Measurements from ENCODE around the gene ZP3. TPM values are rescaled to one million over a fixed set of nuclear protein-coding genes. Genes with fewer than 3 reads are reported as not detected.
"Not testable (repeated sequence)": the region's sequence is repeated elsewhere in the genome, so short reads cannot be mapped to it uniquely, and the experiment has no call there.

The ZP3 gene
- polyA plus RNA-seq, 1 of the 3 experiments (the other 2 are of a cell fraction), result 5.4 TPM

DNA sequence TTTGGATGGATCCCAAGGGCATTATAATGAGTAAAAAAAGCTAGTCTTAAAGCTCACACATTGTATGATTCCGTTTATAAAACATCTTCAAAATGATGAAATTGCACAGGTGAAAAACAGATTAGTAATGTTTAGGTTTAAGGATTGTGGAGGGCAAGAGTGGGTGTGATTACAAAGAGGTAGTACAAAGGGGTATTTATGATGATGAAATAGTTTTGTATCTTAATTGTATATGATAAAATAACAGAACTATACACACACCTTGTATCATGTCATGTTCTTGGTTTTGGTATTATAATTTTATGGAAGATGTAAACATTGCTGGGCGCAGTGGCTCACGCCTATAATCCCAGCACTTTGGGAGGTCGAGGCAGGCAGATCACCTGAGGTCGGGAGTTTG is 12.5 kb upstream of the ZP3 start:
- H3K9me2 ChIP-seq, result no peaks in the 10 kb centered on the region
- H3K27me3 ChIP-seq (ENCODE audit: insufficient read depth), result no peaks in the 10 kb centered on the region
- H3K79me2 ChIP-seq (ENCODE audit: insufficient read depth), result no peaks in the 10 kb centered on the region
- H3K9ac ChIP-seq, result no peak overlapping the region
- 0 out of 4 replicates have a peak, but pooled peaks cover 0 to 6% of the 10 kb centered on the region in 2 experiments for H3K4me1 ChIP-seq (ENCODE audit: control insufficient read depth in 1 of 2, insufficient read depth in 2 of 2, low read depth in 1 of 2, low read length in 1 of 2)
- no peak for TF ChIP-seq JUND (IDR thresholded peaks at IDR 0.05)
- TF ChIP-seq RXRA (IDR thresholded peaks at IDR 0.05; ENCODE audit: borderline replicate concordance, low read depth), result no peak
- TF ChIP-seq TEAD4 (IDR thresholded peaks at IDR 0.05; ENCODE audit: borderline replicate concordance, insufficient read depth), result no peak
- no peak for TF ChIP-seq NRF1 (IDR thresholded peaks at IDR 0.05; ENCODE audit: low read depth, low read length)
- no peak for TF ChIP-seq PBX3 (IDR thresholded peaks at IDR 0.05)
- TF ChIP-seq MEF2A (IDR thresholded peaks at IDR 0.05; ENCODE audit: borderline replicate concordance, low read depth), result no peak
- TF ChIP-seq YY1 (IDR thresholded peaks at IDR 0.05; ENCODE audit: low read depth), result no peak
- TF ChIP-seq, protein P1, sequence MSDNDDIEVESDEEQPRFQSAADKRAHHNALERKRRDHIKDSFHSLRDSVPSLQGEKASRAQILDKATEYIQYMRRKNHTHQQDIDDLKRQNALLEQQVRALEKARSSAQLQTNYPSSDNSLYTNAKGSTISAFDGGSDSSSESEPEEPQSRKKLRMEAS (IDR thresholded peaks at IDR 0.05; ENCODE audit: low read depth), result no peak
- no peak for TF ChIP-seq MXI1 (IDR thresholded peaks at IDR 0.05; ENCODE audit: low read depth, low read length)
- TF ChIP-seq NFIC (IDR thresholded peaks at IDR 0.05; ENCODE audit: borderline replicate concordance), result no peak
- TF ChIP-seq, protein P2, sequence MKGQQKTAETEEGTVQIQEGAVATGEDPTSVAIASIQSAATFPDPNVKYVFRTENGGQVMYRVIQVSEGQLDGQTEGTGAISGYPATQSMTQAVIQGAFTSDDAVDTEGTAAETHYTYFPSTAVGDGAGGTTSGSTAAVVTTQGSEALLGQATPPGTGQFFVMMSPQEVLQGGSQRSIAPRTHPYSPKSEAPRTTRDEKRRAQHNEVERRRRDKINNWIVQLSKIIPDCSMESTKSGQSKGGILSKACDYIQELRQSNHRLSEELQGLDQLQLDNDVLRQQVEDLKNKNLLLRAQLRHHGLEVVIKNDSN (IDR thresholded peaks at IDR 0.05; ENCODE audit: borderline replicate concordance, low read depth), result no peak
- TF ChIP-seq TCF12 (IDR thresholded peaks at IDR 0.05), result no peak
- no peak for TF ChIP-seq FOSL2 (IDR thresholded peaks at IDR 0.05; ENCODE audit: borderline replicate concordance, low read depth)
- no peak for TF ChIP-seq GABPA (IDR thresholded peaks at IDR 0.05; ENCODE audit: low read depth)
- TF ChIP-seq, protein P3, sequence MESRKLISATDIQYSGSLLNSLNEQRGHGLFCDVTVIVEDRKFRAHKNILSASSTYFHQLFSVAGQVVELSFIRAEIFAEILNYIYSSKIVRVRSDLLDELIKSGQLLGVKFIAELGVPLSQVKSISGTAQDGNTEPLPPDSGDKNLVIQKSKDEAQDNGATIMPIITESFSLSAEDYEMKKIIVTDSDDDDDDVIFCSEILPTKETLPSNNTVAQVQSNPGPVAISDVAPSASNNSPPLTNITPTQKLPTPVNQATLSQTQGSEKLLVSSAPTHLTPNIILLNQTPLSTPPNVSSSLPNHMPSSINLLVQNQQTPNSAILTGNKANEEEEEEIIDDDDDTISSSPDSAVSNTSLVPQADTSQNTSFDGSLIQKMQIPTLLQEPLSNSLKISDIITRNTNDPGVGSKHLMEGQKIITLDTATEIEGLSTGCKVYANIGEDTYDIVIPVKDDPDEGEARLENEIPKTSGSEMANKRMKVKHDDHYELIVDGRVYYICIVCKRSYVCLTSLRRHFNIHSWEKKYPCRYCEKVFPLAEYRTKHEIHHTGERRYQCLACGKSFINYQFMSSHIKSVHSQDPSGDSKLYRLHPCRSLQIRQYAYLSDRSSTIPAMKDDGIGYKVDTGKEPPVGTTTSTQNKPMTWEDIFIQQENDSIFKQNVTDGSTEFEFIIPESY (IDR thresholded peaks at IDR 0.05; ENCODE audit: borderline replicate concordance, low read depth), result no peak
- TF ChIP-seq REST (IDR thresholded peaks at IDR 0.05; ENCODE audit: low read depth, low read length), result no peak
- TF ChIP-seq EP300 (IDR thresholded peaks at IDR 0.05; ENCODE audit: borderline replicate concordance in 1 of 2, low read depth in 1 of 2, low read length in 1 of 2), result no peak
- TF ChIP-seq, protein P4, sequence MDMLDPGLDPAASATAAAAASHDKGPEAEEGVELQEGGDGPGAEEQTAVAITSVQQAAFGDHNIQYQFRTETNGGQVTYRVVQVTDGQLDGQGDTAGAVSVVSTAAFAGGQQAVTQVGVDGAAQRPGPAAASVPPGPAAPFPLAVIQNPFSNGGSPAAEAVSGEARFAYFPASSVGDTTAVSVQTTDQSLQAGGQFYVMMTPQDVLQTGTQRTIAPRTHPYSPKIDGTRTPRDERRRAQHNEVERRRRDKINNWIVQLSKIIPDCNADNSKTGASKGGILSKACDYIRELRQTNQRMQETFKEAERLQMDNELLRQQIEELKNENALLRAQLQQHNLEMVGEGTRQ (IDR thresholded peaks at IDR 0.05; ENCODE audit: borderline replicate concordance, low read depth, low read length), result no peak
- no peak for TF ChIP-seq POLR2AphosphoS5 (IDR thresholded peaks at IDR 0.05; ENCODE audit: low read depth, low read length)
- no peak overlapping the region for H3K27ac ChIP-seq (ENCODE audit: low read depth in 2 of 2, low read length in 1 of 2)
- no peaks in the 10 kb centered on the region for H4K20me1 ChIP-seq (ENCODE audit: insufficient read depth)
- CTCF ChIA-PET, result interaction anchor here (1.0 kb wide), 1 partner anchor 81 kb away, joined by 3 read pairs; no protein-coding TSS in a partner anchor
- no peaks in the 10 kb centered on the region for H3K9me3 ChIP-seq
- POLR2A ChIA-PET, result no interaction called here
- no peaks in the 10 kb centered on the region for H3K36me3 ChIP-seq (replicated peaks in 1 of 2; ENCODE audit: control insufficient read depth in 1 of 2, insufficient read depth in 2 of 2, low read length in 1 of 2)
- no peak overlapping the region for H3K4me3 ChIP-seq (ENCODE audit: low read depth in 2 of 2, low read length in 1 of 2)
- H2AFZ ChIP-seq (ENCODE audit: low read depth), result no peak overlapping the region
- DNase-seq, result no peak
- 70% methylated on average over 5 of the region's 5 CpGs for WGBS (ENCODE audit: low lambda C conversion rate)
- H3K4me2 ChIP-seq, result no peak overlapping the region
- no peaks in the 10 kb centered on the region for H3F3A ChIP-seq (replicated peaks; ENCODE audit: insufficient read depth)

GRCh38 chr7:76417654-76418310 is 7.0 kb upstream of the ZP3 start:
- H3K27me3 ChIP-seq (ENCODE audit: insufficient read depth); H3K36me3 ChIP-seq (replicated peaks in 1 of 2; ENCODE audit: control insufficient read depth in 1 of 2, insufficient read depth in 2 of 2, low read length in 1 of 2); POLR2A ChIA-PET; H3K79me2 ChIP-seq (ENCODE audit: insufficient read depth); H2AFZ ChIP-seq (ENCODE audit: low read depth); CTCF ChIA-PET; H3K4me3 ChIP-seq (ENCODE audit: low read depth in 2 of 2, low read length in 1 of 2); H3K4me1 ChIP-seq (ENCODE audit: control insufficient read depth in 1 of 2, insufficient read depth in 2 of 2, low read depth in 1 of 2, low read length in 1 of 2); DNase-seq; H3K4me2 ChIP-seq; H3K27ac ChIP-seq (ENCODE audit: low read depth in 2 of 2, low read length in 1 of 2); H3K9ac ChIP-seq; H3K9me3 ChIP-seq; H4K20me1 ChIP-seq (ENCODE audit: insufficient read depth); H3K9me2 ChIP-seq: not testable (repeated sequence)
- peaks cover 13% of the 10 kb centered on the region for H3F3A ChIP-seq (replicated peaks; ENCODE audit: insufficient read depth)
- 96% methylated on average over 10 of the region's 10 CpGs for WGBS (ENCODE audit: low lambda C conversion rate)

Measured in SK-N-SH (cell line).